H1 (cell line): ENCODE measurements around the gene ACOT7. TPM values are rescaled to one million over a fixed set of nuclear protein-coding genes. Genes with fewer than 3 reads are reported as not detected.
A peak's percentile ranks its signal among the peaks of the same experiment; 100 is the strongest.

ENCODE experiments used
- CTCF ChIP-seq, 3 experiments: IDR thresholded peaks; 1 replicate in 2 of 3; 2 replicates in 1 of 3; pipeline versions ENCODE4 v1.5.1 to v1.6.1; 2011; ENCODE audit warnings: low read length in 3 of 3, mild to moderate bottlenecking in 3 of 3, inconsistent platforms in 2 of 3, low read depth in 1 of 3, moderate library complexity in 1 of 3; ENCODE audit not compliant: insufficient read depth in 1 of 3; ENCODE audit errors: control extremely low read depth in 1 of 3
- SP4 ChIP-seq: IDR thresholded peaks from 2 replicates; pipeline ENCODE4 v1.6.1; 2012; ENCODE audit warnings: low read length, inconsistent platforms
- polyA plus RNA-seq, 7 experiments: library from polyadenylated mRNA; depleted of rRNA in 3 of 7; stranded (reverse) in 5 of 7; unstranded in 2 of 7; fragments of >200 nt in 5 of 7; fragments of 200-250 nt in 2 of 7; gene quantifications; 1 replicate in 5 of 7; 2 replicates in 1 of 7; 4 replicates in 1 of 7; pipeline versions ENCODE4 v1.2.1 to v1.2.3, GENCODE V29; 2011 to 2013; ENCODE audit warnings: missing spikeins in 2 of 7, mixed read lengths in 2 of 7
- total RNA-seq: library from RNA; stranded (reverse); fragmentation: NEBNext Ultra II Directional; extraction: Animal tissue kit (Norgen Biotek cat#: 25700); gene quantifications from 2 replicates; pipeline ENCODE4 v1.2.1, GENCODE V29; 2021

ACOT7 gene
- total and polyA plus RNA-seq, 2 of the 8 experiments (the other 6 are each of a cell fraction or from before 2014, with no cell fraction given) = 151 to 214 TPM

- TF ChIP-seq SP4 (no peak), CTCF (IDR thresholded peaks at IDR 0.05; ENCODE audit: control extremely low read depth in 1 of 3, insufficient read depth in 1 of 3, low read depth in 1 of 3, low read length in 3 of 3) (peak in 2 of 3 experiments; percentile 90 to 91; a peak in 3 of 4 replicates)
Measured at GRCh38 chr1:6347641-6348487, 45.7 kb downstream of the ACOT7 start (continued).
